ENCODE measurements around the gene PRDX3.

The PRDX3 gene

DNA sequence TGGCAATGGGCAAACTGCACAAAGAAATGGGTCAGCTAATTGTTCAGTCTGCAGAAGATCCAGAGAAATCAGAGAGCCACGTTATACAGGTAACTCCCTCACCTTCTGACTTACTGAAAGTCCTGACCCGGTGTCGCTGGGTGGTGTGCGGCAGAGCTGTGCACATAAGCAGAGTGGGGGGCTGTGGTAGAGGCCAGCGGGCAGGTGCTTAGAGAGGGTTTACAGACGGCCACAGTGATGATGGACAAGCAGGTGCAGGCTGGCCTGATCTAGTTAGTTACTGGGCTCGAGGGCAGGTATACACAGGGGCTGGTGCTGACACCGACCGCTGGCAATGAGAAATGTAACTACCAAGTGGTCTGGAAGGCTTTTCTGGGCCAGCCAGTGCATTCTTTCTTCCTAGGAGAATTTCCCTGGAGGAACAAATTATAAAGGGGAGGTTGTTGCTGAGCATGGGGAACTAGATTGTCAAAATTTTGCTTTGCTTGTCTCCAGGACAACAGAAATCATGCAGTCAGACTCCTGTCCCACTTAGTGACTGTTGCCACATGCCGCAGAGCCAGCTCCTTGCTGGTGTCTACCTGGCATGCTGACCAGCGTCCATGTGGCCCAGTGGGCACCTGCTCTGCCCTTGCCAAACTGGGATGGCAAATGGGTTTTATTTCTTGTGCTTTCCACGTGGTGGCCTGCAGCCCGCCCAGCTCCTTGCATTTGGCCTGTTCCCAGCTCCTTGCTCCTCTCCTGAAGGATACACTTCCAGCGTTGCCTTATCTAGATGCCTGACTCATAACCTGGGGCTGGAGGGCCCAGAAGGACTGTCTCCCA, 45.9 kb downstream of the PRDX3 start:
- peaks cover 69% of the 10 kb centered on the region for H3K36me3 ChIP-seq (ENCODE audit: insufficient read depth, low read length)
- no peaks in the 10 kb centered on the region for H3K27me3 ChIP-seq (ENCODE audit: insufficient read depth, low read length, poor library complexity)
- H3K4me2 ChIP-seq (ENCODE audit: insufficient read depth, low read length) = peak overlapping the region; percentile 52
- no peak overlapping the region for H2AFZ ChIP-seq (ENCODE audit: low read depth, low read length)
- peaks cover 46% of the 10 kb centered on the region for H3K79me2 ChIP-seq (ENCODE audit: insufficient read depth, low read length)
- H3K9me3 ChIP-seq (ENCODE audit: insufficient read depth, low read length, severe bottlenecking) = no peaks in the 10 kb centered on the region
- peaks cover 89% of the 10 kb centered on the region for H3K4me1 ChIP-seq (ENCODE audit: insufficient read depth, low read length)
- H3K9ac ChIP-seq (ENCODE audit: low read depth, low read length) = peak overlapping the region; percentile 88
- H4K20me1 ChIP-seq (ENCODE audit: insufficient read depth, low read length) = no peaks in the 10 kb centered on the region
- DNase-seq = peak; percentile 42
- peak overlapping the region in 1 of 2 experiments; percentile 36; a peak in 1 of 4 replicates for H3K4me3 ChIP-seq (ENCODE audit: low read depth in 1 of 2, low read length in 2 of 2)
- no peak for TF ChIP-seq EZH2 (IDR thresholded peaks at IDR 0.05; ENCODE audit: borderline replicate concordance, low read depth, low read length, severe bottlenecking)
- TF ChIP-seq, protein P1, sequence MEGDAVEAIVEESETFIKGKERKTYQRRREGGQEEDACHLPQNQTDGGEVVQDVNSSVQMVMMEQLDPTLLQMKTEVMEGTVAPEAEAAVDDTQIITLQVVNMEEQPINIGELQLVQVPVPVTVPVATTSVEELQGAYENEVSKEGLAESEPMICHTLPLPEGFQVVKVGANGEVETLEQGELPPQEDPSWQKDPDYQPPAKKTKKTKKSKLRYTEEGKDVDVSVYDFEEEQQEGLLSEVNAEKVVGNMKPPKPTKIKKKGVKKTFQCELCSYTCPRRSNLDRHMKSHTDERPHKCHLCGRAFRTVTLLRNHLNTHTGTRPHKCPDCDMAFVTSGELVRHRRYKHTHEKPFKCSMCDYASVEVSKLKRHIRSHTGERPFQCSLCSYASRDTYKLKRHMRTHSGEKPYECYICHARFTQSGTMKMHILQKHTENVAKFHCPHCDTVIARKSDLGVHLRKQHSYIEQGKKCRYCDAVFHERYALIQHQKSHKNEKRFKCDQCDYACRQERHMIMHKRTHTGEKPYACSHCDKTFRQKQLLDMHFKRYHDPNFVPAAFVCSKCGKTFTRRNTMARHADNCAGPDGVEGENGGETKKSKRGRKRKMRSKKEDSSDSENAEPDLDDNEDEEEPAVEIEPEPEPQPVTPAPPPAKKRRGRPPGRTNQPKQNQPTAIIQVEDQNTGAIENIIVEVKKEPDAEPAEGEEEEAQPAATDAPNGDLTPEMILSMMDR (IDR thresholded peaks at IDR 0.05; ENCODE audit: borderline replicate concordance, extremely low read depth, low read length, poor library complexity, severe bottlenecking) = no peak
- H3K27ac ChIP-seq (ENCODE audit: low read length) = peak overlapping the region; percentile 100
- no peak for ATAC-seq (ENCODE audit: insufficient read depth, low read depth)

GRCh38 chr10:119131512-119132240, 46.9 kb downstream of the PRDX3 start:
- peaks cover 48% of the 10 kb centered on the region for H3K79me2 ChIP-seq (ENCODE audit: insufficient read depth, low read length)
- H3K4me3 ChIP-seq (ENCODE audit: low read depth in 1 of 2, low read length in 2 of 2) = peak overlapping the region; percentile 16 to 41; a peak in 3 of 4 replicates
- peak overlapping the region; percentile 88 for H3K9ac ChIP-seq (ENCODE audit: low read depth, low read length)
- peak overlapping the region; percentile 52 for H3K4me2 ChIP-seq (ENCODE audit: insufficient read depth, low read length)
- H3K4me1 ChIP-seq (ENCODE audit: insufficient read depth, low read length) = peaks cover 86% of the 10 kb centered on the region
- ATAC-seq (ENCODE audit: insufficient read depth, low read depth) (peak; percentile 92), DNase-seq (peak; percentile 89)
- H3K27me3 ChIP-seq (ENCODE audit: insufficient read depth, low read length, poor library complexity) = no peaks in the 10 kb centered on the region
- no peaks in the 10 kb centered on the region for H4K20me1 ChIP-seq (ENCODE audit: insufficient read depth, low read length)
- TF ChIP-seq, protein P1 (IDR thresholded peaks at IDR 0.05; ENCODE audit: borderline replicate concordance, extremely low read depth, low read length, poor library complexity, severe bottlenecking) = no peak
- TF ChIP-seq EZH2 (IDR thresholded peaks at IDR 0.05; ENCODE audit: borderline replicate concordance, low read depth, low read length, severe bottlenecking) = no peak
- H3K27ac ChIP-seq (ENCODE audit: low read length) = peak overlapping the region; percentile 100
- no peaks in the 10 kb centered on the region for H3K9me3 ChIP-seq (ENCODE audit: insufficient read depth, low read length, severe bottlenecking)
- H3K36me3 ChIP-seq (ENCODE audit: insufficient read depth, low read length) = peaks cover 72% of the 10 kb centered on the region
- H2AFZ ChIP-seq (ENCODE audit: low read depth, low read length) = 0 out of 2 replicates have a peak overlapping the region, but pooled peaks have one; percentile 33

DNA sequence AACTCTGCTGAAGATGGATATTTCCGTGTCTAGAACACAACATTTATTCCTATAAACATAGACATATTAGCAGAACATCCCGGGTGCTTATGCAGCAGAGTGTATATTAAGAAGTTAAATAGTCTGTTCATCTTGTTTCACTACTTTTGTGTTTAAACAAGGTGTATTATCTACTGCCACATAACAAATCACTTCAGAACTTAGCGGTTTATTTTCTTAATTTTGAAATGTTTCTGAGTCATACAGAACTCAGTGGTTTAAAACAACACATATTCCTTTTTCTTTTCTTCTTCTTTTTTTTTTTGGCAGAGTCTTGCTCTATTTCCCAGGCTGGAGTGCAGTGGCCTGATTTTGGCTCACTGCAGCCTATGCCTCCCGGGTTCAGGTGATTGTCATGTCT, 48.9 kb downstream of the PRDX3 start:
- H3K9ac ChIP-seq (ENCODE audit: low read depth, low read length) = peak overlapping the region; percentile 88
- peak overlapping the region; percentile 100 for H3K27ac ChIP-seq (ENCODE audit: low read length)
- no peaks in the 10 kb centered on the region for H3K9me3 ChIP-seq (ENCODE audit: insufficient read depth, low read length, severe bottlenecking)
- H3K4me2 ChIP-seq (ENCODE audit: insufficient read depth, low read length) = no peak overlapping the region; the same call in 1 of the 2 replicates
- H4K20me1 ChIP-seq (ENCODE audit: insufficient read depth, low read length) = no peaks in the 10 kb centered on the region
- no peaks in the 10 kb centered on the region for H3K27me3 ChIP-seq (ENCODE audit: insufficient read depth, low read length, poor library complexity)
- peaks cover 78% of the 10 kb centered on the region for H3K36me3 ChIP-seq (ENCODE audit: insufficient read depth, low read length)
- ATAC-seq (ENCODE audit: insufficient read depth, low read depth) = no peak
- H3K4me1 ChIP-seq (ENCODE audit: insufficient read depth, low read length) = peaks cover 77% of the 10 kb centered on the region
- no peak for TF ChIP-seq EZH2 (IDR thresholded peaks at IDR 0.05; ENCODE audit: borderline replicate concordance, low read depth, low read length, severe bottlenecking)
- TF ChIP-seq, protein P1 (IDR thresholded peaks at IDR 0.05; ENCODE audit: borderline replicate concordance, extremely low read depth, low read length, poor library complexity, severe bottlenecking) = no peak
- no peak overlapping the region for H3K4me3 ChIP-seq (ENCODE audit: low read depth in 1 of 2, low read length in 2 of 2)
- no peak overlapping the region for H2AFZ ChIP-seq (ENCODE audit: low read depth, low read length)
- H3K79me2 ChIP-seq (ENCODE audit: insufficient read depth, low read length) = peaks cover 51% of the 10 kb centered on the region
- no peak for DNase-seq
